WTC11 (cell line): ENCODE measurements around the gene NGF. TPM values are rescaled to one million over a fixed set of nuclear protein-coding genes. Genes with fewer than 3 reads are reported as not detected.

ENCODE experiments used
- ATAC-seq: fragments of 200-7000 bp; cut with Tn5 transposase; 2 replicates; pipeline ENCODE4 v1.10.0; 2021; ENCODE audit warnings: mild to moderate bottlenecking, moderate library complexity
- CTCF ChIA-PET: fragments of 300-600 bp; sonication (Branson Sonifier 250); formaldehyde crosslinking; loops from one replicate; lab custom pipeline; 2021; ENCODE audit warnings: antibody characterized with exemption; lab: Charles Lee
- POLR2A ChIA-PET: fragments of 350-600 bp; sonication (Branson Sonifier 250); formaldehyde crosslinking; loops from one replicate; lab custom pipeline; 2021; ENCODE audit warnings: antibody characterized with exemption; lab: Charles Lee
- DNase-seq: peaks from one replicate; pipeline ENCODE4 v3.0.0; 2021; ENCODE audit warnings: low spot score
- H3K27ac Mint-ChIP-seq: 2 replicates; pipeline ENCODE4 v1.8.0; 2021; ENCODE audit warnings: mixed read lengths
- H3K27me3 Mint-ChIP-seq: 2 replicates; pipeline ENCODE4 v1.8.0; 2021; ENCODE audit warnings: low read depth, mild to moderate bottlenecking, moderate library complexity, mixed read lengths
- H3K36me3 Mint-ChIP-seq: 2 replicates; pipeline ENCODE4 v1.8.0; 2021; ENCODE audit warnings: mixed read lengths
- H3K4me1 Mint-ChIP-seq: 2 replicates; pipeline ENCODE4 v1.8.0; 2022; ENCODE audit warnings: mixed read lengths
- H3K4me3 Mint-ChIP-seq: 2 replicates; pipeline ENCODE4 v1.8.0; 2021; ENCODE audit warnings: mild to moderate bottlenecking, moderate library complexity, mixed read lengths
- H3K9me3 Mint-ChIP-seq: 2 replicates; pipeline ENCODE4 v1.8.0; 2021; ENCODE audit warnings: mixed read lengths
- ATF1 ChIP-seq: sonication (generic); formaldehyde crosslinking; IDR thresholded peaks from 2 replicates; pipeline ENCODE4 v1.8.1; 2023; ENCODE audit warnings: mild to moderate bottlenecking, moderate library complexity, missing genetic modification reagents
- GTF2I ChIP-seq: fragments of 250-450 bp; sonication (Bioruptor Pico); conservative IDR thresholded peaks from 2 replicates; pipeline ENCODE4 v1.4.0; 2021; ENCODE audit warnings: mild to moderate bottlenecking
- NFYB ChIP-seq: sonication (generic); formaldehyde crosslinking; conservative IDR thresholded peaks from 2 replicates; pipeline ENCODE4 v1.8.0; 2022; ENCODE audit warnings: low read depth, missing genetic modification reagents
- SOX15 ChIP-seq: fragments of 250-450 bp; sonication (Bioruptor Pico); IDR thresholded peaks from 2 replicates; pipeline ENCODE4 v1.9.0; 2021; ENCODE audit warnings: mild to moderate bottlenecking
- total RNA-seq: library from RNA; stranded (reverse); gene quantifications from 3 replicates; pipeline ENCODE4 v1.2.3, GENCODE V29; 2021
- TF ChIP-seq, protein P1 (sequence below): sonication (generic); formaldehyde crosslinking; IDR thresholded peaks from 2 replicates; pipeline ENCODE4 v1.8.0; 2022; ENCODE audit warnings: mild to moderate bottlenecking, missing genetic modification reagents
- TF ChIP-seq, protein P2 (sequence below): fragments of 250-450 bp; sonication (Bioruptor Pico); conservative IDR thresholded peaks from 2 replicates; pipeline ENCODE4 v1.9.0; 2021; ENCODE audit warnings: mild to moderate bottlenecking
- TF ChIP-seq, protein P3 (sequence below): fragments of 200-600 bp; IDR thresholded peaks from 2 replicates; pipeline ENCODE4 v1.8.0; 2022; ENCODE audit warnings: antibody characterized with exemption
- TF ChIP-seq, protein P4 (sequence below): fragments of 250-450 bp; sonication (Bioruptor Pico); IDR thresholded peaks from 2 replicates; pipeline ENCODE4 v1.8.0; 2021; ENCODE audit warnings: mild to moderate bottlenecking
- TF ChIP-seq, protein P5 (sequence below): sonication (generic); formaldehyde crosslinking; IDR thresholded peaks from 2 replicates; pipeline ENCODE4 v1.8.0; 2023; ENCODE audit warnings: missing genetic modification reagents, mild to moderate bottlenecking, borderline replicate concordance

NGF gene
- total RNA-seq, 1 experiment from 2014 or later = 0.55 TPM

DNA sequence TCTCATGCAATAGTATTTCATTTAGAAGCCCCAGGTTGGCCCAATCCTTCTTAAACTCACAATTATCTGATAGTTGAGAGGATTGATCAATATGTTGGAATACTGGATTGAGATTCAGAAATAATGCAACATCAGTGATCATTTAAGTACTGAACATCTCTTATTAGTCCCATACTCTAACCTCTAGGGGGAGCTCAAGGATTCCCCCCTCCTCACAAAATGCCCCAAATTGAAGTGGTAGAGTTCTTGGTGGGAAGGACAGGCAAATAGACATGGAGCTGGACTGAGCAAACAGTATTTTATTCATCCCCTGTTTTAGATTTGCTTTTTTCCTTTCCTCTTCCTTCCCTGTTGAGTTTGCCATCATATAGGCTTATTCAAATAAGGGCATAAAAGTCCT is 62.8 kb downstream of the NGF start:
- no peaks in the 10 kb centered on the region for H3K4me1 Mint-ChIP-seq
- peaks cover 10% of the 10 kb centered on the region for H3K36me3 Mint-ChIP-seq
- H3K27ac Mint-ChIP-seq = no peak overlapping the region
- POLR2A ChIA-PET = interaction anchor here (0.7 kb wide), 1 partner anchor 91 kb away, joined by 3 read pairs; no protein-coding TSS in a partner anchor
- no peak overlapping the region for H3K4me3 Mint-ChIP-seq
- H3K9me3 Mint-ChIP-seq = peaks cover 29% of the 10 kb centered on the region
- CTCF ChIA-PET = interaction anchor here (0.6 to 4.3 kb wide), 34 partner anchors 9 to 431 kb away, joined by 3 to 36 read pairs (median 4); partner anchors contain the start of gene NGF
- H3K27me3 Mint-ChIP-seq = no peaks in the 10 kb centered on the region; the same call in 1 of the 2 replicates
- TF ChIP-seq, protein P1, sequence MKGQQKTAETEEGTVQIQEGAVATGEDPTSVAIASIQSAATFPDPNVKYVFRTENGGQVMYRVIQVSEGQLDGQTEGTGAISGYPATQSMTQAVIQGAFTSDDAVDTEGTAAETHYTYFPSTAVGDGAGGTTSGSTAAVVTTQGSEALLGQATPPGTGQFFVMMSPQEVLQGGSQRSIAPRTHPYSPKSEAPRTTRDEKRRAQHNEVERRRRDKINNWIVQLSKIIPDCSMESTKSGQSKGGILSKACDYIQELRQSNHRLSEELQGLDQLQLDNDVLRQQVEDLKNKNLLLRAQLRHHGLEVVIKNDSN (CRISPR knock-in tag) = no peak
- TF ChIP-seq GTF2I (CRISPR knock-in tag) (no peak), NFYB (CRISPR knock-in tag) (no peak), ATF1 (CRISPR knock-in tag) (no peak)
- TF ChIP-seq, protein P2, sequence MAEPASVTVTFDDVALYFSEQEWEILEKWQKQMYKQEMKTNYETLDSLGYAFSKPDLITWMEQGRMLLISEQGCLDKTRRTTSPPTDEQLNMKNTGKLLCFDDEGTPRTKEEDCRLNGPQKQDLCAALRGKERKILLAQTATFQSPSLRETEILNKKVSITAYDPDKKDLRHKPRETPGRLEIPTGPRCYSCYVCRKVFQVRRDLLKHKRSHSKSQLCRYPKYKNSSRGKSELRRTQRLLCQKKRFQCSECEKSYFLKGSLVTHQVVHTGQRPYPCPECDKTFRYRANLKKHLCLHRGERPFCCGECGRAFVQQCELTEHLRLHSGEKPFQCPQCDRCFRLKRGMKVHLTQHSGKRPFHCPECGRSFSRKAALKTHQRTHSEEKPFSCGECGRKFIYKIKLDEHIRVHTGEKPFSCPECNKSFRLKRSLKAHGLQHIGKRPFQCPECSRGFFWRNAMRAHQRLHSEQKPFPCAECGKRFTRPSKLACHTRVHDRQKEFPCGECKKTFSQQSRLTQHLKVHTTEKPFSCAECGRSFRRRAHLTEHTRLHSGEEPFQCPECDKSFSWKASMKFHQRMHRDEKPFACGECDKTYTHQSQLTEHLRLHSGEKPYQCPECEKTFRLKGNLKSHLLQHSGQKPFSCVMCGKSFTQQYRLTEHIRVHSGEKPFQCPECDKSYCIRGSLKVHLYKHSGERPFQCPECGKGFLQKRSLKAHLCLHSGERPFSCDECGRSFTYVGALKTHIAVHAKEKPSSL (CRISPR knock-in tag) = no peak
- TF ChIP-seq, protein P3, sequence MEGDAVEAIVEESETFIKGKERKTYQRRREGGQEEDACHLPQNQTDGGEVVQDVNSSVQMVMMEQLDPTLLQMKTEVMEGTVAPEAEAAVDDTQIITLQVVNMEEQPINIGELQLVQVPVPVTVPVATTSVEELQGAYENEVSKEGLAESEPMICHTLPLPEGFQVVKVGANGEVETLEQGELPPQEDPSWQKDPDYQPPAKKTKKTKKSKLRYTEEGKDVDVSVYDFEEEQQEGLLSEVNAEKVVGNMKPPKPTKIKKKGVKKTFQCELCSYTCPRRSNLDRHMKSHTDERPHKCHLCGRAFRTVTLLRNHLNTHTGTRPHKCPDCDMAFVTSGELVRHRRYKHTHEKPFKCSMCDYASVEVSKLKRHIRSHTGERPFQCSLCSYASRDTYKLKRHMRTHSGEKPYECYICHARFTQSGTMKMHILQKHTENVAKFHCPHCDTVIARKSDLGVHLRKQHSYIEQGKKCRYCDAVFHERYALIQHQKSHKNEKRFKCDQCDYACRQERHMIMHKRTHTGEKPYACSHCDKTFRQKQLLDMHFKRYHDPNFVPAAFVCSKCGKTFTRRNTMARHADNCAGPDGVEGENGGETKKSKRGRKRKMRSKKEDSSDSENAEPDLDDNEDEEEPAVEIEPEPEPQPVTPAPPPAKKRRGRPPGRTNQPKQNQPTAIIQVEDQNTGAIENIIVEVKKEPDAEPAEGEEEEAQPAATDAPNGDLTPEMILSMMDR = peak; percentile 52; the same call in 1 of the 2 replicates
- TF ChIP-seq, protein P4, sequence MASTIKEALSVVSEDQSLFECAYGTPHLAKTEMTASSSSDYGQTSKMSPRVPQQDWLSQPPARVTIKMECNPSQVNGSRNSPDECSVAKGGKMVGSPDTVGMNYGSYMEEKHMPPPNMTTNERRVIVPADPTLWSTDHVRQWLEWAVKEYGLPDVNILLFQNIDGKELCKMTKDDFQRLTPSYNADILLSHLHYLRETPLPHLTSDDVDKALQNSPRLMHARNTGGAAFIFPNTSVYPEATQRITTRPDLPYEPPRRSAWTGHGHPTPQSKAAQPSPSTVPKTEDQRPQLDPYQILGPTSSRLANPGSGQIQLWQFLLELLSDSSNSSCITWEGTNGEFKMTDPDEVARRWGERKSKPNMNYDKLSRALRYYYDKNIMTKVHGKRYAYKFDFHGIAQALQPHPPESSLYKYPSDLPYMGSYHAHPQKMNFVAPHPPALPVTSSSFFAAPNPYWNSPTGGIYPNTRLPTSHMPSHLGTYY (CRISPR knock-in tag) = no peak
- TF ChIP-seq, protein P5, sequence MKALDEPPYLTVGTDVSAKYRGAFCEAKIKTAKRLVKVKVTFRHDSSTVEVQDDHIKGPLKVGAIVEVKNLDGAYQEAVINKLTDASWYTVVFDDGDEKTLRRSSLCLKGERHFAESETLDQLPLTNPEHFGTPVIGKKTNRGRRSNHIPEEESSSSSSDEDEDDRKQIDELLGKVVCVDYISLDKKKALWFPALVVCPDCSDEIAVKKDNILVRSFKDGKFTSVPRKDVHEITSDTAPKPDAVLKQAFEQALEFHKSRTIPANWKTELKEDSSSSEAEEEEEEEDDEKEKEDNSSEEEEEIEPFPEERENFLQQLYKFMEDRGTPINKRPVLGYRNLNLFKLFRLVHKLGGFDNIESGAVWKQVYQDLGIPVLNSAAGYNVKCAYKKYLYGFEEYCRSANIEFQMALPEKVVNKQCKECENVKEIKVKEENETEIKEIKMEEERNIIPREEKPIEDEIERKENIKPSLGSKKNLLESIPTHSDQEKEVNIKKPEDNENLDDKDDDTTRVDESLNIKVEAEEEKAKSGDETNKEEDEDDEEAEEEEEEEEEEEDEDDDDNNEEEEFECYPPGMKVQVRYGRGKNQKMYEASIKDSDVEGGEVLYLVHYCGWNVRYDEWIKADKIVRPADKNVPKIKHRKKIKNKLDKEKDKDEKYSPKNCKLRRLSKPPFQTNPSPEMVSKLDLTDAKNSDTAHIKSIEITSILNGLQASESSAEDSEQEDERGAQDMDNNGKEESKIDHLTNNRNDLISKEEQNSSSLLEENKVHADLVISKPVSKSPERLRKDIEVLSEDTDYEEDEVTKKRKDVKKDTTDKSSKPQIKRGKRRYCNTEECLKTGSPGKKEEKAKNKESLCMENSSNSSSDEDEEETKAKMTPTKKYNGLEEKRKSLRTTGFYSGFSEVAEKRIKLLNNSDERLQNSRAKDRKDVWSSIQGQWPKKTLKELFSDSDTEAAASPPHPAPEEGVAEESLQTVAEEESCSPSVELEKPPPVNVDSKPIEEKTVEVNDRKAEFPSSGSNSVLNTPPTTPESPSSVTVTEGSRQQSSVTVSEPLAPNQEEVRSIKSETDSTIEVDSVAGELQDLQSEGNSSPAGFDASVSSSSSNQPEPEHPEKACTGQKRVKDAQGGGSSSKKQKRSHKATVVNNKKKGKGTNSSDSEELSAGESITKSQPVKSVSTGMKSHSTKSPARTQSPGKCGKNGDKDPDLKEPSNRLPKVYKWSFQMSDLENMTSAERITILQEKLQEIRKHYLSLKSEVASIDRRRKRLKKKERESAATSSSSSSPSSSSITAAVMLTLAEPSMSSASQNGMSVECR (CRISPR knock-in tag) = no peak
- TF ChIP-seq, all 79 proteins: peak for 1
- ATAC-seq (peak; percentile 38; the same call in 1 of the 2 replicates), DNase-seq (no peak)

DNA sequence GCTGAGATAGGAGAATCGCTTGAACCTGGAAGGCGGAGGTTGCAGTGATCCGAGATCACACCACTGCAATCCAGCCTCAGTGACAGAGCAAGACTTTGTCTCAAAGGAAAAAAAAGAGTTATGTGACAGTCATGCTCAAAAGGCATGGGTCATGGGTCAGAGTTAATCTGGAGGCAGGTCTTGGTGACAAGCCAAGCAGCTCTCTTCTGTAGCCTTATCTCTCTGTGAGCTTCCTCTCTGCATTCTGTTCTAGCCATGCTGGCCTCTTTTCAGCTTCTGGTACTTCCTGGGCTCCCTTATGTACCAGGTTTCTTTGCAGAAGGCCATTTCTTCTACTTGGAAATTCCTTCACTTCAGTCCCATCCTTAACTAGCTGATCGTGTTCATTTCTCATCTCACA is 63.6 kb downstream of the NGF start:
- H3K4me3 Mint-ChIP-seq = no peak overlapping the region
- ChIA-PET POLR2A (no interaction called here), CTCF (interaction anchor here (1.5 to 4.3 kb wide), 7 partner anchors 8 to 321 kb away, joined by 4 to 36 read pairs (median 10); partner anchors contain the start of gene NGF)
- TF ChIP-seq SOX15 = no peak
- no peaks in the 10 kb centered on the region for H3K4me1 Mint-ChIP-seq
- DNase-seq (no peak), ATAC-seq (no peak)
- no peak overlapping the region for H3K27ac Mint-ChIP-seq
- peaks cover 10% of the 10 kb centered on the region for H3K36me3 Mint-ChIP-seq
- H3K27me3 Mint-ChIP-seq = no peaks in the 10 kb centered on the region; the same call in 1 of the 2 replicates
- H3K9me3 Mint-ChIP-seq = peaks cover 29% of the 10 kb centered on the region
